Heart left ventricle (tissue), 16 donors: ENCODE measurements around the gene FAAH2. TPM values are rescaled to one million over a fixed set of nuclear protein-coding genes. Genes with fewer than 3 reads are reported as not detected.

Experiments used
- ATAC-seq, 4 donors: fragments of 200-7000 bp; cut with Tn5 transposase; one replicate each; pipeline ENCODE4 v1.9.1; 2020 to 2022; ENCODE audit warnings: moderate library complexity in 4 of 4, mild to moderate bottlenecking in 3 of 4, moderate number of reproducible peaks in 1 of 4
- DNase-seq, 5 donors: peaks; one replicate each; pipeline ENCODE4 v3.0.0-alpha.2; 2020
- H3K27ac ChIP-seq, 12 donors: fragments of 200-600 bp; sonication (generic) in 4 of 12; one replicate each; pipeline versions ENCODE4 v1.5.0 to v1.8.0; 2016 to 2022; ENCODE audit warnings: mild to moderate bottlenecking in 2 of 12
- H3K27me3 ChIP-seq, 9 donors: fragments of 200-600 bp; sonication (generic) in 2 of 9; one replicate each; pipeline versions ENCODE4 v1.5.1 to v1.8.0; 2016 to 2022; ENCODE audit warnings: mild to moderate bottlenecking in 3 of 9
- H3K36me3 ChIP-seq, 9 donors: fragments of 200-600 bp; sonication (generic) in 2 of 9; one replicate each; pipeline versions ENCODE4 v1.5.0 to v1.8.0; 2018 to 2022; ENCODE audit warnings: mild to moderate bottlenecking in 2 of 9
- H3K4me1 ChIP-seq, 12 donors: fragments of 200-600 bp; sonication (generic) in 4 of 12; one replicate each; pipeline versions ENCODE4 v1.5.0 to v1.8.0; 2016 to 2022; ENCODE audit warnings: mild to moderate bottlenecking in 3 of 12
- H3K4me3 ChIP-seq, 12 donors: fragments of 200-600 bp; sonication (generic) in 4 of 12; one replicate each; pipeline versions ENCODE4 v1.5.0 to v1.8.0; 2017 to 2022; ENCODE audit warnings: mild to moderate bottlenecking in 9 of 12, moderate library complexity in 4 of 12
- H3K9me3 ChIP-seq, 12 donors: fragments of 200-600 bp; sonication (generic) in 4 of 12; one replicate each; pipeline versions ENCODE4 v1.5.0 to v1.8.0; 2016 to 2022; ENCODE audit warnings: mild to moderate bottlenecking in 1 of 12
- CTCF ChIP-seq, 12 donors: fragments of 200-600 bp; sonication (generic) in 4 of 12; IDR thresholded peaks; one replicate each; pipeline versions ENCODE4 v1.5.0 to v1.8.0; 2018 to 2022; ENCODE audit warnings: antibody characterized with exemption in 12 of 12, mild to moderate bottlenecking in 5 of 12
- POLR2A ChIP-seq, 2 donors: fragments of 450-650 bp; IDR thresholded peaks; one replicate each; pipeline ENCODE4 v1.6.1; 2017; ENCODE audit warnings: antibody characterized with exemption in 2 of 2, mild to moderate bottlenecking in 2 of 2, moderate library complexity in 2 of 2
- WGBS, 4 donors: extraction: QIAGEN DNeasy Blood & Tissue Kit in 2 of 4; methylation state at CpG; one replicate each; pipeline versions ENCODE4 v1.1.5 to v1.1.7; 2013 to 2018; 5-methylcytosine and 5-hydroxymethylcytosine counted together
- intact Hi-C, 10 donors: fragments of 100-400 bp; cut with DNase I; formaldehyde crosslinking; loops; one replicate each; pipeline versions ENCODE4 v1.11.1 to v1.14.2; 2022
- polyA plus RNA-seq, 2 donors: library from polyadenylated mRNA; stranded (reverse); fragments of 200-250 nt; gene quantifications; one replicate each; pipeline ENCODE4 v1.2.3, GENCODE V29; 2013
- total RNA-seq, 9 donors: library from RNA; depleted of rRNA in 2 of 9; stranded (reverse); fragments of >200 nt in 2 of 9; fragmentation: NEBNext Ultra II Directional in 3 of 9; extraction: Animal tissue kit (Norgen Biotek cat#: 25700) in 3 of 9; gene quantifications; one replicate each; pipeline versions ENCODE4 v1.1.0 to v1.2.4, GENCODE V29; 2016 to 2023
- donor health status: ischemic (EF 13 %, LVEDD 7.1; RV severe dilation, severe dysfunction).
- donor health status: healthy with polysubstance abuse.
- donor health status: DM: no; HTN: yes; CAD: no.
- donor health status: DM: no; HTN: no; CAD: no.
- donor health status: ischemic (EF 25% LVEDD 6.9; RV normal size, moderate dysfunction).
- donor health status: ischemic (EF 25% LVEDD 5.7; RV mildly dilated, moderate dysfunction).
- donor health status: healthy.
- donor health status: DM: yes; HTN: yes; CAD: no.
- donor health status: ischemic (EF 35%, LVEDD 5.7; RV mildly dilated, moderate dysfunction).
- donor health status: nonischemic (EF 11% LVEDD 7.7; RV severe dilation, severe dysfunction).
- donor health status: DM: yes; HTN: yes; CAD: no.
- donor health status: PGD.
- donor health status: ischemic (EF 29% LVEDD 5.4; RV normal size, mild dysfunction).
- donor health status: nonischemic (EF 23%, LVEDD 6.1; RV moderate dilation, normal function).

The FAAH2 gene
- total and polyA plus RNA-seq, 11 donors, result 0.10 to 1.6 (median 0.37) TPM; not detected in 4

GRCh38 chrX:57353472-57354132 is 67.1 kb downstream of the FAAH2 start:
- 43 to 62% (median 47%) methylated on average over 2 of the region's 2 CpGs for WGBS, 4 donors
- peaks cover 0 to 10% (median 0%) of the 10 kb centered on the region in 12 donors for H3K9me3 ChIP-seq
- no peak for DNase-seq
- H3K4me1 ChIP-seq, result no peaks in the 10 kb centered on the region
- no peak for ATAC-seq
- intact Hi-C loops, result no loop called here
- no peak overlapping the region for H3K27ac ChIP-seq
- TF ChIP-seq POLR2A (IDR thresholded peaks at IDR 0.05) (no peak), CTCF (IDR thresholded peaks at IDR 0.05) (no peak)
- H3K27me3 ChIP-seq, result no peaks in the 10 kb centered on the region
- no peaks in the 10 kb centered on the region for H3K36me3 ChIP-seq
- H3K4me3 ChIP-seq, result no peak overlapping the region

- 19 to 52% (median 33%) methylated on average over 1 of the region's 1 CpG for WGBS, 4 donors
- intact Hi-C loops, result no loop called here
- Histone ChIP-seq H3K27me3 (peaks cover 0 to 3% (median 0%) of the 10 kb centered on the region in 9 donors), H3K27ac (no peak overlapping the region), H3K9me3 (no peaks in the 10 kb centered on the region), H3K4me3 (no peak overlapping the region), H3K4me1 (no peaks in the 10 kb centered on the region), H3K36me3 (no peaks in the 10 kb centered on the region)
- ATAC-seq (no peak), DNase-seq (no peak)
- TF ChIP-seq POLR2A (IDR thresholded peaks at IDR 0.05) (no peak), CTCF (IDR thresholded peaks at IDR 0.05) (no peak)
These were observed 77.6 kb downstream of the FAAH2 start for GRCh38 chrX:57364145-57364544.

- H3K9me3 ChIP-seq, result no peaks in the 10 kb centered on the region
- H3K36me3 ChIP-seq, result no peaks in the 10 kb centered on the region
- TF ChIP-seq CTCF (IDR thresholded peaks at IDR 0.05), result no peak
- TF ChIP-seq POLR2A (IDR thresholded peaks at IDR 0.05), result no peak
- no peak overlapping the region for H3K4me3 ChIP-seq
- intact Hi-C loops, result no loop called here
- no peaks in the 10 kb centered on the region for H3K4me1 ChIP-seq
- ATAC-seq (no peak), DNase-seq (no peak)
- no peak overlapping the region for H3K27ac ChIP-seq
- peaks cover 0 to 3% (median 0%) of the 10 kb centered on the region in 9 donors for H3K27me3 ChIP-seq
- WGBS, 4 donors, result 62 to 94% (median 75%) methylated on average over 4 of the region's 4 CpGs
These were observed 79.9 kb downstream of the FAAH2 start for GRCh38 chrX:57366430-57366829.

GRCh38 chrX:57367649-57368048 is 81.1 kb downstream of the FAAH2 start:
- ATAC-seq (no peak), DNase-seq (no peak)
- no peak overlapping the region for H3K27ac ChIP-seq
- intact Hi-C loops, result no loop called here
- no peaks in the 10 kb centered on the region for H3K36me3 ChIP-seq
- no peaks in the 10 kb centered on the region for H3K4me1 ChIP-seq
- no peaks in the 10 kb centered on the region for H3K9me3 ChIP-seq
- WGBS, 4 donors, result 20 to 30% (median 22%) methylated on average over 1 of the region's 1 CpG
- no peak for TF ChIP-seq POLR2A (IDR thresholded peaks at IDR 0.05)
- no peak for TF ChIP-seq CTCF (IDR thresholded peaks at IDR 0.05)
- no peak overlapping the region for H3K4me3 ChIP-seq
- H3K27me3 ChIP-seq, result no peaks in the 10 kb centered on the region
